NB4 (cell line): ENCODE measurements around the gene PRR7.

Experiments used
- CTCF ChIP-seq: IDR thresholded peaks from one replicate; pipeline ENCODE4 v1.5.1; 2012; ENCODE audit warnings: low read depth, low read length
- POLR2A ChIP-seq: IDR thresholded peaks from 2 replicates; pipeline ENCODE4 v1.6.1; 2011; ENCODE audit warnings: mild to moderate bottlenecking; ENCODE audit not compliant: insufficient read length; ENCODE audit errors: extremely low read depth

- TF ChIP-seq CTCF (no peak), POLR2A (no peak)
Measured at GRCh38 chr5:177434942-177435738, 11.5 kb upstream of the PRR7 start.
